Gastroesophageal sphincter (tissue), 4 donors: ENCODE data around the gene TAPT1. TPM values are rescaled to one million over a fixed set of nuclear protein-coding genes. Genes with fewer than 3 reads are reported as not detected.

ENCODE experiments used
- ATAC-seq: fragments of 150-250 bp; one replicate; pipeline ENCODE4 v1.9.1; 2016; ENCODE audit warnings: mild to moderate bottlenecking, moderate library complexity
- H3K27ac ChIP-seq, 4 donors: fragments of 200-600 bp; sonication (generic) in 3 of 4; 1 replicate in 3 of 4; 2 replicates in 1 of 4; pipeline ENCODE4 v1.5.1; 2016 to 2019
- H3K27me3 ChIP-seq: fragments of 200-600 bp; sonication (generic); one replicate; pipeline ENCODE4 v1.5.1; 2019
- H3K36me3 ChIP-seq, 2 donors: fragments of 200-600 bp; sonication (generic); one replicate each; pipeline ENCODE4 v1.5.1; 2019; ENCODE audit warnings: control low read depth in 1 of 2
- H3K4me1 ChIP-seq, 3 donors: fragments of 200-600 bp; sonication (generic); 1 replicate in 2 of 3; 2 replicates in 1 of 3; pipeline ENCODE4 v1.5.1; 2016 to 2019; ENCODE audit warnings: control low read depth in 2 of 3
- H3K4me3 ChIP-seq, 2 donors: fragments of 200-600 bp; sonication (generic); one replicate each; pipeline ENCODE4 v1.5.1; 2019; ENCODE audit warnings: mild to moderate bottlenecking in 1 of 2, moderate library complexity in 1 of 2
- H3K9me3 ChIP-seq, 3 donors: fragments of 200-600 bp; sonication (generic); one replicate each; pipeline ENCODE4 v1.5.1; 2017 to 2019; ENCODE audit warnings: control low read depth in 2 of 3
- CTCF ChIP-seq, 4 experiments: fragments of 200-600 bp in 2 of 4; fragments of 450-650 bp in 2 of 4; sonication (generic) in 1 of 4; IDR thresholded peaks; one replicate each; pipeline ENCODE4 v1.5.1; 2017 to 2019; ENCODE audit warnings: antibody characterized with exemption in 4 of 4, mild to moderate bottlenecking in 2 of 4, moderate library complexity in 2 of 4
- EP300 ChIP-seq: sonication (generic); formaldehyde crosslinking; IDR thresholded peaks from one replicate; pipeline ENCODE4 v1.6.1; 2017; ENCODE audit warnings: antibody characterized with exemption, mild to moderate bottlenecking
- POLR2A ChIP-seq, 2 donors: fragments of 450-650 bp; IDR thresholded peaks; one replicate each; pipeline ENCODE4 v1.6.1; 2017; ENCODE audit warnings: antibody characterized with exemption in 2 of 2, mild to moderate bottlenecking in 2 of 2, moderate library complexity in 1 of 2
- POLR2AphosphoS5 ChIP-seq: sonication (generic); formaldehyde crosslinking; IDR thresholded peaks from one replicate; pipeline ENCODE4 v1.6.1; 2017; ENCODE audit warnings: antibody characterized with exemption
- WGBS, 2 donors: methylation state at CpG; one replicate each; pipeline ENCODE4 v1.1.5; 2018; ENCODE audit warnings: low coverage in 1 of 2; 5-methylcytosine and 5-hydroxymethylcytosine counted together
- total RNA-seq, 4 donors: library from RNA; depleted of rRNA; stranded (reverse); fragments of >200 nt; gene quantifications; one replicate each; pipeline ENCODE4 v1.1.0, GENCODE V29; 2016

The TAPT1 gene
- total RNA-seq, 4 donors from 2014 or later = 29.9 to 40.4 (median 35.9) TPM

GRCh38 chr4:16124232-16124631 lies 102.0 kb downstream of the TAPT1 start:
- no peak for ATAC-seq
- Histone ChIP-seq H3K36me3 (no peaks in the 10 kb centered on the region), H3K4me1 (no peaks in the 10 kb centered on the region), H3K27me3 (no peaks in the 10 kb centered on the region), H3K4me3 (no peak overlapping the region), H3K27ac (no peak overlapping the region), H3K9me3 (no peaks in the 10 kb centered on the region)
- 26 to 73% methylated on average over 2 to 3 of the region's 4 CpGs for WGBS, 2 donors
- TF ChIP-seq CTCF (IDR thresholded peaks at IDR 0.05) (no peak), EP300 (no peak), POLR2A (IDR thresholded peaks at IDR 0.05) (no peak)

GRCh38 chr4:16123356-16124084 lies 102.8 kb downstream of the TAPT1 start:
- no peak for TF ChIP-seq EP300
- no peak for TF ChIP-seq POLR2A (IDR thresholded peaks at IDR 0.05)
- TF ChIP-seq CTCF (IDR thresholded peaks at IDR 0.05) = no peak
- no peak for TF ChIP-seq POLR2AphosphoS5
- 71 to 100% methylated on average over 1 of the region's 7 CpGs for WGBS, 2 donors
- no peak for ATAC-seq

GRCh38 chr4:16122784-16123183 lies 103.5 kb downstream of the TAPT1 start:
- ATAC-seq = no peak
- no peak for TF ChIP-seq EP300
- no peak for TF ChIP-seq POLR2AphosphoS5
- 68 to 100% methylated on average over 3 of the region's 5 CpGs for WGBS, 2 donors
- Histone ChIP-seq H3K27ac (no peak overlapping the region), H3K4me1 (no peaks in the 10 kb centered on the region), H3K9me3 (no peaks in the 10 kb centered on the region), H3K27me3 (no peaks in the 10 kb centered on the region), H3K36me3 (no peaks in the 10 kb centered on the region), H3K4me3 (no peak overlapping the region)

More at GRCh38 chr4:16123356-16124084, 102.8 kb downstream of the TAPT1 start:
- Histone ChIP-seq H3K36me3 (no peaks in the 10 kb centered on the region), H3K27me3 (no peaks in the 10 kb centered on the region), H3K4me3 (no peak overlapping the region), H3K4me1 (no peaks in the 10 kb centered on the region), H3K27ac (no peak overlapping the region), H3K9me3 (no peaks in the 10 kb centered on the region)

GRCh38 chr4:16122308-16122711 lies 104.0 kb downstream of the TAPT1 start:
- Histone ChIP-seq H3K4me1 (no peaks in the 10 kb centered on the region), H3K9me3 (no peaks in the 10 kb centered on the region), H3K27me3 (no peaks in the 10 kb centered on the region), H3K36me3 (no peaks in the 10 kb centered on the region), H3K4me3 (no peak overlapping the region), H3K27ac (no peak overlapping the region)
- no peak for ATAC-seq
- WGBS, 2 donors = 69 to 77% methylated on average over 4 of the region's 4 CpGs
- TF ChIP-seq EP300 = no peak
- TF ChIP-seq POLR2A (IDR thresholded peaks at IDR 0.05) = no peak
- no peak for TF ChIP-seq CTCF (IDR thresholded peaks at IDR 0.05)
- TF ChIP-seq POLR2AphosphoS5 = no peak

- ATAC-seq = no peak
- WGBS, 2 donors = 100% methylated on average over 1 of the region's 4 CpGs; no CpG with 5 or more reads in 1 of the 2 donors
- Histone ChIP-seq H3K27me3 (no peaks in the 10 kb centered on the region), H3K4me3 (no peak overlapping the region), H3K27ac (no peak overlapping the region), H3K9me3 (no peaks in the 10 kb centered on the region), H3K4me1 (no peaks in the 10 kb centered on the region), H3K36me3 (no peaks in the 10 kb centered on the region)
- TF ChIP-seq EP300 = no peak
- no peak for TF ChIP-seq POLR2A (IDR thresholded peaks at IDR 0.05)
- TF ChIP-seq CTCF (IDR thresholded peaks at IDR 0.05) = no peak
- TF ChIP-seq POLR2AphosphoS5 = no peak
Observed at GRCh38 chr4:16120720-16121119, 105.6 kb downstream of the TAPT1 start.
